ENCODE measurements around the gene GALNT6.

Gene GALNT6

DNA sequence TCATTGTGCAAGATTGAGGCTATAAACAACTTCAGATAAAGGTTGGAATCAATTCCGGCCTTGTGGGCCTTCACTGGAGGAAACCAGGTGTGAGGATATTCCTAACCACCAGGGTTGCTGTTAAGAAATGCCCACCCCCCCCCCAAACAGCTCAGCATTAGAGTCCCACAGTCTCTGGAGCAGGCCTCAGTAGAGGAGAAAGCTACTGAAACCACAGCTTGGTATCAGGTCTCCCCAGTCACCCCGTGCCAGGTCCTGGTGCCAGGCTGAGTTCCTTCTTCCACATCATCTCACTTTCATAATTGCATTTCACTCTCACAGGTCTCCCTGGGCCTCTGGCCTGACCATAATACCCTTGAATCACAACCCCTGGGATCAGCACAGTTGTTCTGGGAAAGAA, 12.5 kb downstream of the GALNT6 start:
- Histone ChIP-seq H3K27me3 (replicated peaks) (no peaks in the 10 kb centered on the region), H3K27ac (no peak overlapping the region), H3K36me3 (replicated peaks) (no peaks in the 10 kb centered on the region), H3K4me3 (ENCODE audit: low read depth, low read length) (no peak overlapping the region)
- TF ChIP-seq, protein P1, sequence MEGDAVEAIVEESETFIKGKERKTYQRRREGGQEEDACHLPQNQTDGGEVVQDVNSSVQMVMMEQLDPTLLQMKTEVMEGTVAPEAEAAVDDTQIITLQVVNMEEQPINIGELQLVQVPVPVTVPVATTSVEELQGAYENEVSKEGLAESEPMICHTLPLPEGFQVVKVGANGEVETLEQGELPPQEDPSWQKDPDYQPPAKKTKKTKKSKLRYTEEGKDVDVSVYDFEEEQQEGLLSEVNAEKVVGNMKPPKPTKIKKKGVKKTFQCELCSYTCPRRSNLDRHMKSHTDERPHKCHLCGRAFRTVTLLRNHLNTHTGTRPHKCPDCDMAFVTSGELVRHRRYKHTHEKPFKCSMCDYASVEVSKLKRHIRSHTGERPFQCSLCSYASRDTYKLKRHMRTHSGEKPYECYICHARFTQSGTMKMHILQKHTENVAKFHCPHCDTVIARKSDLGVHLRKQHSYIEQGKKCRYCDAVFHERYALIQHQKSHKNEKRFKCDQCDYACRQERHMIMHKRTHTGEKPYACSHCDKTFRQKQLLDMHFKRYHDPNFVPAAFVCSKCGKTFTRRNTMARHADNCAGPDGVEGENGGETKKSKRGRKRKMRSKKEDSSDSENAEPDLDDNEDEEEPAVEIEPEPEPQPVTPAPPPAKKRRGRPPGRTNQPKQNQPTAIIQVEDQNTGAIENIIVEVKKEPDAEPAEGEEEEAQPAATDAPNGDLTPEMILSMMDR (IDR thresholded peaks at IDR 0.05; ENCODE audit: low read depth, low read length, missing control alignments), result no peak
- no peak for DNase-seq
- in situ Hi-C loops (cut with HindIII; ENCODE audit: low pct_ligation_motif_present, low sequenced_read_pairs), result no loop called here

DNA sequence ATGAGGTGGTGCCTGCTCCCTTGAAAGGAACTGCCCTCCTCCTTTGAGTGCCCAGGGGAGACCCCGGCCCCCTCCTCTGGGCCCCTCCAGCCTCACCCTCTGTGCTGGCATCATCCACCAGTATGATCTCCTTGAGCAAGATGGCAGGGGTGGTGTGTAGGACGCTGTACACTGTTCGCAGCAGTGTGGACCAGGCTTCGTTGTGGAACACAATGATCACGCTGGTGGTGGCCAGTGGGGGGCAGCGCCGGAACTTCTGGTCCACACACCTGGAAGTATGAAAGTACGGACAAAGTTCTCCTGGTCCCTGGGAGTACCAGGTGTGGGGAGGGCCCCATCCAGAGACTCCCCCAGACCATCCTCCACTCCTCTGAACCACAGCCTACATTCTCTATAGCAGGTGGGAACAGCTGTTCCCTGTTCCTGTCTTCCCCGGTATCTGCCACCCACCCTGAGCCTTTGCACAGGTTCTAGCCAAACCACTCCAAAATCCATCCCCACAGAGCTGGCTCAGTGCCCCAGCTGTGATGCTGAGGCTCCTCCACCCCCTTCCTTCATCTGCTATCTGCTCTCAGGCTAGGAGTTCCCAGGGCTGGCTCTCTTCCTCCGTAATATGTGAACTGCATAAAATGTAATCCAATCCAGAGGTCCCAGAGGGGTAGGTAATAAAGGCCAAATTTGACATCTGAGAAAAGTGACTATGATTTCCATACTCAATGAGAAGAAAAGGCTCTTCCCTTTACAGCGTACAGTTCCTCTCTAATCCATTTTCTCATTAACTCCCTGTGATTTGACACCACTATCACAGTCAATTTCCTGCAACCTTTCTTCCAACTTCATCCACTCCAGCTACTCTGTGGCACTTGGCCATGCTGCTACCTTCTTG, 13.9 kb downstream of the GALNT6 start:
- DNase-seq, result no peak
- Histone ChIP-seq H3K27me3 (replicated peaks) (no peaks in the 10 kb centered on the region), H3K27ac (no peak overlapping the region), H3K36me3 (replicated peaks) (no peaks in the 10 kb centered on the region), H3K4me3 (ENCODE audit: low read depth, low read length) (no peak overlapping the region)
- in situ Hi-C loops (cut with HindIII; ENCODE audit: low pct_ligation_motif_present, low sequenced_read_pairs), result no loop called here
- TF ChIP-seq, protein P1 (IDR thresholded peaks at IDR 0.05; ENCODE audit: low read depth, low read length, missing control alignments), result no peak

DNA sequence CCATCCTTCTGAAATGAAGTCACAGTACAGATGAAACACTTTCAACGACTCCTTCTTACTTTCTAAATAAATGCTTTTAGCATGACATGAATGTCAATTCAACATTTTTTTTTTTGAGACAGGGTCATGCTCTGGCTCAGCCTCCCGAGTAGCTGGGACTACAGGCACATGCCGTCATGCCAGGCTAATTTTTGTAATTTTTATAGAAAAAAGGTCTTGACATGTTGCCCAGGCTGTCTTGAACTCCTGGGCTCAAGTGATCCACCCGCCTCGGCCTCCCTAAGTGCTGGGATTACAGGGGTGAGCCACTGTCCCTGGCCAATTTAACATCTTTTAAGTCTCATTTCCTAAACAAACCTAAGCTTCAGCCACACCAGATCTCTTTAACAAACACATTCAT, 16.4 kb downstream of the GALNT6 start:
- TF ChIP-seq, protein P1 (IDR thresholded peaks at IDR 0.05; ENCODE audit: low read depth, low read length, missing control alignments), result no peak
- H3K36me3 ChIP-seq (replicated peaks), result no peaks in the 10 kb centered on the region
- no peak for DNase-seq
- H3K27ac ChIP-seq, result no peak overlapping the region
- H3K27me3 ChIP-seq (replicated peaks), result no peaks in the 10 kb centered on the region
- in situ Hi-C loops (cut with HindIII; ENCODE audit: low pct_ligation_motif_present, low sequenced_read_pairs), result no loop called here
- no peak overlapping the region for H3K4me3 ChIP-seq (ENCODE audit: low read depth, low read length)

DNA sequence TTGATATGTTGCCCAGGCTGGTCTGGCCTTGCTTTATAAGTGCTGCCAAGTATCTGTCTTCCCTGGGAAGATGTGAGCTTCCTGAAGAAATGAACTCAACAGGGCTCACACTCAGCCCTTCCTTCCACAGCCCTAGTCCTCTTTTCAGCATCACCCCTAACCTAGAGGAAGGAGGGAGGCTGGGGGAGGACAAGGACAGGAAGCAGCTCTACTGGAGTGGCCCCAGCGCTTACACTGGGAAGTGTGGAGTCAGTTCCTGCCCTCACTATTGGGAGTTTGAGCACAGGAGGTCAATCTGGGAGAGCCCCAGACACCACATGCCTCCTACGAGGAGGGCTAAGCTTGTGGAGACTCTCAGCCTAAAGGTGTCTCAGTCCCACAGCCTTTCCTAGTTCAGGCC, 16.8 kb downstream of the GALNT6 start:
- Histone ChIP-seq H3K27ac (no peak overlapping the region), H3K36me3 (replicated peaks) (no peaks in the 10 kb centered on the region), H3K4me3 (ENCODE audit: low read depth, low read length) (no peak overlapping the region), H3K27me3 (replicated peaks) (no peaks in the 10 kb centered on the region)
- in situ Hi-C loops (cut with HindIII; ENCODE audit: low pct_ligation_motif_present, low sequenced_read_pairs), result no loop called here
- TF ChIP-seq, protein P1 (IDR thresholded peaks at IDR 0.05; ENCODE audit: low read depth, low read length, missing control alignments), result no peak
- no peak for DNase-seq

DNA sequence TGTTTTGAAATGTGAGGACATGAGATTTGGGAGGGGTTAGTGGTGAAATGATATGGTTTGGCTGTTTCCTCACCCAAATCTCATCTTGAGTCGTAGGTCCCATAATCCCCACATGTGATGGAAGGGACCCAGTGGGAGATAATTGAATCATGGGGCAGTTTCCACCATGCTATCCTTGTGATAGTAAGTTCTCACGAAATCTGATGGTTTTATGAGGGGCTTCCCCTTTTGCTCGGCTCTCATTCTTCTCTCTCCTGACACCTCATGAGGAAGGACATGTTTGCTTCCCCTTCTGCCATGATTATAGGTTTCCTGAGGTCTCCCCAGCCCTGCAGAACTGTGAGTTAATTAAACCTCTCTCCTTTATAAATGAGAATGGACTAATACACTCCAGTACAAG, 18.0 kb downstream of the GALNT6 start:
- Histone ChIP-seq H3K27me3 (replicated peaks) (no peaks in the 10 kb centered on the region), H3K36me3 (replicated peaks) (no peaks in the 10 kb centered on the region), H3K27ac (no peak overlapping the region), H3K4me3 (ENCODE audit: low read depth, low read length) (no peak overlapping the region)
- no peak for DNase-seq
- TF ChIP-seq, protein P1 (IDR thresholded peaks at IDR 0.05; ENCODE audit: low read depth, low read length, missing control alignments), result no peak
- in situ Hi-C loops (cut with HindIII; ENCODE audit: low pct_ligation_motif_present, low sequenced_read_pairs), result no loop called here

DNA sequence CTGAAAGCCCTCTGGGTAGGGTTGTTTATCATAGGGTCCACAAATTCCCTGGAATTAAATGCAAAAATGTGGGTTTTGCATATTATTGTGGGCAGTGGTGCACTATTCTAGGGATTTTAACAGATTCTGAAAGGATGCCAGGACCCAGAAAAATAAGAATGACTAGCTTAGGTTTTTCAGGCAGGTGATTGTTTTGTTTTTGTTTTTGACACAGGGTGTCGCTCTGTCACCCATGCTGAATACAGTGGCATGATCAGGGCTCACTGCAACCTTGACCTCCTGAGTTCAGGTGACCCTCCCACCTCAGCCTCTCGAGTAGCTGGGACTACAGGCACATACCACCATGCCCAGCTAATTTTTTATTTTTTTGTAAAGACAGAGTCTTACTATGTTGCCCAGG, 19.2 kb downstream of the GALNT6 start:
- H3K27me3 ChIP-seq (replicated peaks), result no peaks in the 10 kb centered on the region
- no peaks in the 10 kb centered on the region for H3K36me3 ChIP-seq (replicated peaks)
- in situ Hi-C loops (cut with HindIII; ENCODE audit: low pct_ligation_motif_present, low sequenced_read_pairs), result no loop called here
- no peak for DNase-seq
- no peak overlapping the region for H3K4me3 ChIP-seq (ENCODE audit: low read depth, low read length)
- TF ChIP-seq, protein P1 (IDR thresholded peaks at IDR 0.05; ENCODE audit: low read depth, low read length, missing control alignments), result no peak
- H3K27ac ChIP-seq, result peak overlapping the region; percentile 49

All from brain microvascular endothelial cell (primary cell).